Kidney (tissue), 14 donors: Measurements from ENCODE around the gene RAB28. TPM values are rescaled to one million over a fixed set of nuclear protein-coding genes. Genes with fewer than 3 reads are reported as not detected.

Source experiments
- DNase-seq, 5 donors: peaks; one replicate each; pipeline ENCODE4 v3.0.0-alpha.2; 2013 to 2020
- FAIRE-seq: peaks from 2 replicates; lab custom pipeline; 2012; peaks lifted over from hg19 to GRCh38; lab: Jason Lieb, UNC
- H3K27ac ChIP-seq, 2 donors: one replicate each; pipeline ENCODE4 v1.7.0; 2013; ENCODE audit warnings: low read depth in 2 of 2, low read length in 2 of 2, inconsistent platforms in 1 of 2
- H3K27me3 ChIP-seq: one replicate; pipeline ENCODE4 v1.7.1; 2013; ENCODE audit warnings: low read length, inconsistent platforms; ENCODE audit not compliant: control insufficient read depth, insufficient read depth
- H3K36me3 ChIP-seq, 3 donors: one replicate each; pipeline versions ENCODE4 v1.7.0 to v1.7.1; 2013; ENCODE audit warnings: low read length in 3 of 3, control low read depth in 1 of 3, inconsistent platforms in 1 of 3; ENCODE audit not compliant: insufficient read depth in 3 of 3, control insufficient read depth in 2 of 3
- H3K4me1 ChIP-seq, 3 donors: one replicate each; pipeline versions ENCODE4 v1.7.0 to v1.7.1; 2013; ENCODE audit warnings: low read length in 3 of 3, inconsistent platforms in 1 of 3, low read depth in 1 of 3; ENCODE audit not compliant: control insufficient read depth in 2 of 3, insufficient read depth in 2 of 3
- H3K4me3 ChIP-seq, 3 donors: one replicate each; pipeline versions ENCODE4 v1.7.0 to v1.8.1; 2013; ENCODE audit warnings: low read length in 3 of 3, control low read depth in 1 of 3, inconsistent platforms in 1 of 3
- H3K9ac ChIP-seq, 3 donors: one replicate each; pipeline versions ENCODE4 v1.7.0 to v1.7.1; 2013; ENCODE audit warnings: low read length in 3 of 3, control low read depth in 1 of 3, inconsistent platforms in 1 of 3
- H3K9me3 ChIP-seq, 3 donors: one replicate each; pipeline versions ENCODE4 v1.7.0 to v1.7.1; 2013; ENCODE audit warnings: low read length in 3 of 3, control low read depth in 1 of 3, inconsistent platforms in 1 of 3; ENCODE audit not compliant: control insufficient read depth in 2 of 3, insufficient read depth in 1 of 3
- CTCF ChIP-seq: IDR thresholded peaks from 3 replicates; pipeline ENCODE4 v1.5.1; 2012; ENCODE audit warnings: mild to moderate bottlenecking, moderate library complexity, borderline replicate concordance; ENCODE audit not compliant: insufficient read depth; ENCODE audit errors: extremely low read depth
- intact Hi-C: fragments of 100-400 bp; cut with DNase I; formaldehyde crosslinking; loops from one replicate; pipeline ENCODE4 v1.11.1; 2022
- polyA plus RNA-seq: library from polyadenylated mRNA; stranded (reverse); fragments of 350-450 nt; fragmentation: Illumina TruSeq; extraction: RNeasy Lipid Tissue Mini Kit (QIAGEN cat#74804); gene quantifications from one replicate; pipeline ENCODE4 v1.2.3, GENCODE V29; 2014; ENCODE audit warnings: low read depth, low replicate concordance; ENCODE audit not compliant: insufficient read depth
- total RNA-seq: library from RNA; stranded (reverse); fragmentation: NEBNext Ultra II Directional; extraction: Animal tissue kit (Norgen Biotek cat#: 25700); gene quantifications from one replicate; pipeline ENCODE4 v1.2.1, GENCODE V29; 2021
- donor health status: control.
- donor health status: control.
- donor health status: control.
- donor health status: control.
- donor health status: control.
- donor health status: DM: yes; HTN: yes; CAD: no.
- donor health status: Normal renal cell carcinoma (clear cell type).

RAB28 gene
- total and polyA plus RNA-seq, 2 donors from 2014 or later: 16.2 to 19.1 TPM

- Histone ChIP-seq H3K27me3 (no peaks in the 10 kb centered on the region), H3K9me3 (no peaks in the 10 kb centered on the region), H3K4me3 (no peak overlapping the region), H3K9ac (no peak overlapping the region), H3K27ac (no peak overlapping the region), H3K36me3 (peaks cover 6 to 15% (median 12%) of the 10 kb centered on the region in 3 donors), H3K4me1 (no peaks in the 10 kb centered on the region)
- intact Hi-C loops: no loop called here
- DNase-seq: peak in 1 of 5 donors; percentile 33
- no peak for FAIRE-seq
- TF ChIP-seq CTCF: no peak
Observed at GRCh38 chr4:13455411-13455810, 28.7 kb downstream of the RAB28 start.

- intact Hi-C loops: no loop called here
- DNase-seq (no peak), FAIRE-seq (no peak)
- Histone ChIP-seq H3K27ac (no peak overlapping the region), H3K9me3 (no peaks in the 10 kb centered on the region), H3K9ac (no peak overlapping the region), H3K4me1 (no peaks in the 10 kb centered on the region), H3K36me3 (peaks cover 6 to 15% (median 12%) of the 10 kb centered on the region in 3 donors), H3K4me3 (no peak overlapping the region), H3K27me3 (no peaks in the 10 kb centered on the region)
- TF ChIP-seq CTCF: no peak
Observed at GRCh38 chr4:13454786-13455185, 29.4 kb downstream of the RAB28 start.

GRCh38 chr4:13452927-13453579 is 31.1 kb downstream of the RAB28 start:
- Histone ChIP-seq H3K27ac (no peak overlapping the region), H3K4me3 (no peak overlapping the region), H3K4me1 (no peaks in the 10 kb centered on the region), H3K27me3 (no peaks in the 10 kb centered on the region), H3K9me3 (no peaks in the 10 kb centered on the region), H3K36me3 (peaks cover 6 to 15% (median 8%) of the 10 kb centered on the region in 3 donors), H3K9ac (no peak overlapping the region)
- TF ChIP-seq CTCF: no peak
- DNase-seq (no peak), FAIRE-seq (no peak)
- intact Hi-C loops: no loop called here
